ENCODE data around the gene OLFML2A. TPM values are rescaled to one million over a fixed set of nuclear protein-coding genes. Genes with fewer than 3 reads are reported as not detected.
A peak's percentile ranks its signal among the peaks of the same experiment; 100 is the strongest.

The OLFML2A gene
- polyA plus RNA-seq, 1 donor from 2014 or later, result 0.15 TPM

DNA sequence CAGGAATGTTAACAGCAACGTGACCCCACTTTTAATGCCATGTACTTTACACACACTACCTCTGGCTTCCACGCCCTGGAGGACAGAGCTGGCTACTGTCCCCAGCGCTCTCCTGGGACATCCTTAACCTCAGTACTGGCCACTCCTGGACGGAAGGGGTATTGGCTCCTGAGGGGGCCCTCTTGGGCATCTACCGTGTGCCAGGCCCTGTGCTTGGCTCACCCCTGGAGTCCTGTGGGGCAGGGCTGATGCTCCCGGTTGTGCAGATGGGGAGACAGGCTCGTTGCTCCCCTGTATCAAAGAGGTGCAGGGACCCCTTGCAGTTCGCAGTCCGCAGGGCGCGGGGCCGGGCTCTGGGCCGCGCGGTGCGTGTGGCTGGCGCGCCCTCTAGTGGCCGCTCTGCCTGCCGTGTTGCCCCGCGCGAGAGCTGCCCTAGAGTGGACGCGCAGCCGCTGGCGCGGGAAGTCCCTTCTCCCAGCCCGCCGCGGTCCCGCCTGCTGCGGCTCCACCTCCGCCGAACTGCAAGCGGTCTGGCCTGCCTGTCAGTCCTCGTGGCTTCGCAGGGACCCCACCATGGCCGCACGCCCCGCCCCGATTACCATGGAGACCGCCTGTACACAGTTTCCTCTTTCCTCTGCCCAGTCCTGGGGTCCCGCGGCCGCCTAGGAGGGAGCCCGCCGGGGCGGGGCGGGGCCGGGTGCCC is 76.0 kb downstream of the OLFML2A start, which contains the start of gene WDR38:
TSS of gene WDR38 (plus strand) at position 632 of the 703 bp plus-strand sequence. CDS start 72 bp downstream, outside the sequence.
- no peaks in the 10 kb centered on the region for H3F3A ChIP-seq (ENCODE audit: insufficient read depth, low read length, poor library complexity, severe bottlenecking)
- no peaks in the 10 kb centered on the region for H3K27me3 ChIP-seq (ENCODE audit: insufficient read depth, low read depth, low read length)
- peak; percentile 24 for TF ChIP-seq EP300 (conservative IDR thresholded peaks at IDR 0.05; ENCODE audit: poor library complexity, severe bottlenecking)
- peak; percentile 98 for TF ChIP-seq RAD21 (conservative IDR thresholded peaks at IDR 0.05)
- peak; percentile 59 for TF ChIP-seq MXI1 (conservative IDR thresholded peaks at IDR 0.05; ENCODE audit: poor library complexity, severe bottlenecking)
- TF ChIP-seq TAF1 (IDR thresholded peaks at IDR 0.05; ENCODE audit: low read depth), result no peak
- TF ChIP-seq EZH2 (IDR thresholded peaks at IDR 0.05; ENCODE audit: borderline replicate concordance, insufficient read depth, low read length, poor library complexity, severe bottlenecking), result no peak
- no peak for TF ChIP-seq POLR2AphosphoS5 (IDR thresholded peaks at IDR 0.05)
- peak; percentile 92 for TF ChIP-seq SMC3 (conservative IDR thresholded peaks at IDR 0.05; ENCODE audit: poor library complexity)
- TF ChIP-seq, protein P1, sequence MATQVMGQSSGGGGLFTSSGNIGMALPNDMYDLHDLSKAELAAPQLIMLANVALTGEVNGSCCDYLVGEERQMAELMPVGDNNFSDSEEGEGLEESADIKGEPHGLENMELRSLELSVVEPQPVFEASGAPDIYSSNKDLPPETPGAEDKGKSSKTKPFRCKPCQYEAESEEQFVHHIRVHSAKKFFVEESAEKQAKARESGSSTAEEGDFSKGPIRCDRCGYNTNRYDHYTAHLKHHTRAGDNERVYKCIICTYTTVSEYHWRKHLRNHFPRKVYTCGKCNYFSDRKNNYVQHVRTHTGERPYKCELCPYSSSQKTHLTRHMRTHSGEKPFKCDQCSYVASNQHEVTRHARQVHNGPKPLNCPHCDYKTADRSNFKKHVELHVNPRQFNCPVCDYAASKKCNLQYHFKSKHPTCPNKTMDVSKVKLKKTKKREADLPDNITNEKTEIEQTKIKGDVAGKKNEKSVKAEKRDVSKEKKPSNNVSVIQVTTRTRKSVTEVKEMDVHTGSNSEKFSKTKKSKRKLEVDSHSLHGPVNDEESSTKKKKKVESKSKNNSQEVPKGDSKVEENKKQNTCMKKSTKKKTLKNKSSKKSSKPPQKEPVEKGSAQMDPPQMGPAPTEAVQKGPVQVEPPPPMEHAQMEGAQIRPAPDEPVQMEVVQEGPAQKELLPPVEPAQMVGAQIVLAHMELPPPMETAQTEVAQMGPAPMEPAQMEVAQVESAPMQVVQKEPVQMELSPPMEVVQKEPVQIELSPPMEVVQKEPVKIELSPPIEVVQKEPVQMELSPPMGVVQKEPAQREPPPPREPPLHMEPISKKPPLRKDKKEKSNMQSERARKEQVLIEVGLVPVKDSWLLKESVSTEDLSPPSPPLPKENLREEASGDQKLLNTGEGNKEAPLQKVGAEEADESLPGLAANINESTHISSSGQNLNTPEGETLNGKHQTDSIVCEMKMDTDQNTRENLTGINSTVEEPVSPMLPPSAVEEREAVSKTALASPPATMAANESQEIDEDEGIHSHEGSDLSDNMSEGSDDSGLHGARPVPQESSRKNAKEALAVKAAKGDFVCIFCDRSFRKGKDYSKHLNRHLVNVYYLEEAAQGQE (IDR thresholded peaks at IDR 0.05; ENCODE audit: borderline replicate concordance), result no peak
- TF ChIP-seq, protein P2, sequence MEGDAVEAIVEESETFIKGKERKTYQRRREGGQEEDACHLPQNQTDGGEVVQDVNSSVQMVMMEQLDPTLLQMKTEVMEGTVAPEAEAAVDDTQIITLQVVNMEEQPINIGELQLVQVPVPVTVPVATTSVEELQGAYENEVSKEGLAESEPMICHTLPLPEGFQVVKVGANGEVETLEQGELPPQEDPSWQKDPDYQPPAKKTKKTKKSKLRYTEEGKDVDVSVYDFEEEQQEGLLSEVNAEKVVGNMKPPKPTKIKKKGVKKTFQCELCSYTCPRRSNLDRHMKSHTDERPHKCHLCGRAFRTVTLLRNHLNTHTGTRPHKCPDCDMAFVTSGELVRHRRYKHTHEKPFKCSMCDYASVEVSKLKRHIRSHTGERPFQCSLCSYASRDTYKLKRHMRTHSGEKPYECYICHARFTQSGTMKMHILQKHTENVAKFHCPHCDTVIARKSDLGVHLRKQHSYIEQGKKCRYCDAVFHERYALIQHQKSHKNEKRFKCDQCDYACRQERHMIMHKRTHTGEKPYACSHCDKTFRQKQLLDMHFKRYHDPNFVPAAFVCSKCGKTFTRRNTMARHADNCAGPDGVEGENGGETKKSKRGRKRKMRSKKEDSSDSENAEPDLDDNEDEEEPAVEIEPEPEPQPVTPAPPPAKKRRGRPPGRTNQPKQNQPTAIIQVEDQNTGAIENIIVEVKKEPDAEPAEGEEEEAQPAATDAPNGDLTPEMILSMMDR (IDR thresholded peaks at IDR 0.05; ENCODE audit: poor library complexity, severe bottlenecking), result peak; percentile 100
- no peak within 1 kb of the TSS for H3K27ac ChIP-seq (ENCODE audit: low read length)
- H3K9me2 ChIP-seq (ENCODE audit: insufficient read depth, low read length), result no peaks in the 10 kb centered on the region
- H2AFZ ChIP-seq (ENCODE audit: low read depth, low read length), result no peak within 1 kb of the TSS
- no peaks in the 10 kb centered on the region for H4K20me1 ChIP-seq (ENCODE audit: insufficient read depth)
- no peaks in the 10 kb centered on the region for H3K79me2 ChIP-seq (replicated peaks; ENCODE audit: insufficient read depth, low read length)
- H3K4me3 ChIP-seq (ENCODE audit: low read length), result peak within 1 kb of the TSS; percentile 66
- H3K9ac ChIP-seq (ENCODE audit: low read length), result peak within 1 kb of the TSS; percentile 35
- no peaks in the 10 kb centered on the region for H3K36me3 ChIP-seq (ENCODE audit: insufficient read depth, low read length)
- peak within 1 kb of the TSS; percentile 51 for H3K4me2 ChIP-seq (ENCODE audit: low read length)
- H3K9me3 ChIP-seq (ENCODE audit: low read length), result no peaks in the 10 kb centered on the region

DNA sequence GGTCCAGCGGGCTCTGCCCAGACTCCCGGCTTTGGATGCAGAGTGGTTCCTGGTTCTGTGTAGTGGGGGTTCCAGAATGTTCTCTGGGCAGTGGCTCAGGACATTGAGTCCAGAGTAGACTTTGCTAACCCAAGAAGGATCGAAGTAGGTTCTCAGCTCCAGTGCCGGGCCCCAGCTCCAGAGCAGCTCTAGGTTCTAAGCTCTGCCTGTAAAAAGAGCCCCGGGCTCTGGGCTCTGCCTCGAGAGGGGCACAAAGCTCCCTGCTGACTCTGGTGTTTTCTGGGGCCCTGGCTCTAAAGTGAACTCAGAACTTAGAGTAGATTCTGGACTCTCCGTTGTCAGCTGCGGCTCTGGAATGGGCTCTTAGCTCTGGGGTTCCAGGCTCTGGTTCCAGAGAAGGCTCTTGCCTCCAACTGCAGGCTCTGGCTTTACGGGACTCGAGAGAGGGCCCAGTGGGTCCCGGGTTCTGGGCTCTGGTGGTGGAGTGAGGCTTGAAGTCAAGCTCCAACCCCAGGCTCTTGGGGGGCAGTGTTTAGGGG is 76.7 kb downstream of the OLFML2A start:
- Histone ChIP-seq H2AFZ (ENCODE audit: low read depth, low read length) (no peak overlapping the region), H3K36me3 (ENCODE audit: insufficient read depth, low read length) (no peaks in the 10 kb centered on the region), H3K4me2 (ENCODE audit: low read length) (no peak overlapping the region), H3K9me2 (ENCODE audit: insufficient read depth, low read length) (no peaks in the 10 kb centered on the region), H3K79me2 (replicated peaks; ENCODE audit: insufficient read depth, low read length) (no peaks in the 10 kb centered on the region), H3F3A (ENCODE audit: insufficient read depth, low read length, poor library complexity, severe bottlenecking) (no peaks in the 10 kb centered on the region), H3K27me3 (ENCODE audit: insufficient read depth, low read depth, low read length) (no peaks in the 10 kb centered on the region), H4K20me1 (ENCODE audit: insufficient read depth) (no peaks in the 10 kb centered on the region), H3K4me3 (ENCODE audit: low read length) (peak overlapping the region; percentile 66), H3K27ac (ENCODE audit: low read length) (no peak overlapping the region), H3K9me3 (ENCODE audit: low read length) (no peaks in the 10 kb centered on the region), H3K9ac (ENCODE audit: low read length) (peak overlapping the region; percentile 35)
- TF ChIP-seq SMC3 (conservative IDR thresholded peaks at IDR 0.05; ENCODE audit: poor library complexity), result no peak

Data from neural cell (in vitro differentiated cells).